ENCODE results near the gene BZW2.

The BZW2 gene

DNA sequence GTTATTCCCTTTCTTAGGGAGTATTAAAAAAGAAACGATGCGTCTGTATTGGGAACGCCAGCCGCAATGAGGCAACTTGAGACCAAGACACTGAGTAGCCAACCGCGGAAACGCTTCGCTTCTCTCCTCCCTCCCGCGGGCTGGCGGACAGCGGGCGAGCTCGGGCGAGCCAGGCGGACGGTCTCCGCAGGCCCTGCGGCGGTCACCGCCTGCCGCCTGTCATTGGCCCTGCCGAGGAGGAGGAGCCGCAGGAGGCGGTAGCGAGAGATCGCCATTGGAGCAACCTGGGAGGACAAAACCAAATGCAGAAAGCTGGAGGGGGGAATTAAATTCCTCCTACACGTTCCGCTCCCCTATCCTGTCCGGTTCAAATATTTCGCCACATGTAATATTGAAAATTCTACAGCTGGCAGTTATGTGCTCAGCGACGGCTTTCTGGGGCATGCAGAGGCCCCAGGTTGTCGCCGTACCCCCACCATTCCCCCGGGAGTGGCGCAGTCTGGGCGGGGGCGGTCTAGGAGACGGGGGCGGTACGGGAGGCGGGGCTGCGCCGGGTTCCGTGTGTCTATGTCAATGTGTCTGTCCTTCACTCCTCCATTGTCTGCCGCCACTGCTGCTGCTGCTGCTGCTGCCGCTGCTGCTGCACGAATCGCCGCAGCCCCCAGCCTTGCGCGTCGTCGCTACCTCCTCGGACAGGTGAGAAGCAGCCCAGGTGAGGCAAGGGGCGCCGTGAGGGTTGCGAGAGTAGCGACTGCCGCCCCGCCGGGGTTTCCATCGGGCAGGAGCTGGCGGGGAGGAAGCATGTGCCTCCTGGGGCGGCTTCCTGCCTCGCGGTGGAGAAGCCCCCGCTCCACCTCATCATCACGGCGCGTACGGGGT lies at the start of gene BZW2, which contains the start of gene ANKMY2:
BZW2 (plus strand) TSS at position 589 of the 879 bp plus-strand sequence. CDS start 19,263 bp downstream, outside the sequence.
ANKMY2 (minus strand) TSS at position 162 of the 879 bp plus-strand sequence. CDS start 181 bp downstream, outside the sequence.
- peak; percentile 94 for DNase-seq

DNA sequence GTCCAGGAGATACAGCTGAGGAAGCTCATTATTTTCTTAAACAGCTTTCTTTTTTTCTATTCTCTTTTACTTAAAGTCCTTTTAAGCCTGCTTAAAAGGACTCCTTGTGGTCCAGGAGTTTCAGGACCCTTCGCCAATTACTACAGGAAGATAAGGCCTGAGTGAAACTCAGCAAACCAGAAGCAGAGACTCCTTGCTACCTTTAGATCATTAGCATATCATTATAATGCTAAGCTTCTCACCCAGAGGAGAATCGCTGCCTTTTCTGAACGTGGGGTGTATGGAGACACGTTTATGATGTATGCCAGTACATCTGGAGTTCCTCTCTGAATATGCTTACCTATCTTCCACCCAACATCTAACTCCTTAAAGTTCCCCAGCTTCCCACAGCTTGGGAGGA lies 48.0 kb upstream of the BZW2 start:
- no peak for DNase-seq

- no peak for DNase-seq
Observed at GRCh38 chr7:16599860-16600259, 46.1 kb upstream of the BZW2 start.

- DNase-seq: no peak
Observed at GRCh38 chr7:16603633-16604032, 42.3 kb upstream of the BZW2 start.

GRCh38 chr7:16604054-16604453 lies 41.9 kb upstream of the BZW2 start:
- DNase-seq: peak; percentile 20

DNA sequence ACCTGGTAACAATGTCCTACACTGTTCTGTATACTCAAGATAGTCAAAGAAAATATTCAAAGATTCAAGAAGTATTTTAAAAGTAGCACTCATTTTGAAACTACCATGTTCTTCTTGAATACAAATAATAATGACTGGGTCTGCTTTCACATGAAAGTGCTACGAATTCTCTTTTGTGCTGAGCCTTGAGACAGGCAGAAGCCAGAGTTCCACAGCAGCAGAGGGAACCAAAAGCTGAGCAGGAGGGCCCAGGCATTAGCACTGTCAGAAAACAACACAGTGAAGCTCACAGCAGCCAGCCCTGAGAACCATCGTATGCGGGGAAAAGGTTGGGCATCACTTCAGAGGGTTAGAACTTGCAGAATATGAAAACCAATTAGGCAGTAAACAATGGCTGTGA lies 39.3 kb upstream of the BZW2 start:
- no peak for DNase-seq

DNA sequence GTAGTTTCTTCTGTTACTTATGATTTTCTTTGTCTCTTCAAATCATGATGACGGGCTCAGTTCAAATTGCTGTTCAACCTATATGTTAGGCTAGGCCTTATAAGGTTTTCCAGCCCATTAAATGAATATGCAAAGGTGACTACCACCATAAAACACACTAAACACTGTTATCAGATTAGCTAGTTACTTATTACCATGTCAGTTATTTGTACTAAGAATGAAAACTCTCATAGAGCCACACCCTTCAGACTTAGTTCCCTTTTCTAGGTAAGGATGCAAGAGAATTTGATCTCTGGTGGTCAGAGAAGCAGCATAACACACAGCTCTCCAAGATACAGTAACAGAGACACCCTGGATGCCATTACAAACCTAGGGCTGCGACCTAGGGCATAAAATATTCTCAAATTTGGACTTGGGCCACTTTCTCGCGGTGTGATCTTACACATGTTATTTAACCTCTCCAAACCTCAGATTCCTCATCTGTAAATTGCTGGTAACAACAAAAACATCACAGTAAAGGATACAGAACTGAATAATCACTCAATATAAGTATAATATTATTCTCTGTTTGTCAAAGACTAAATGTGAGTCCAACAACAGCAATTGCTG lies 36.0 kb upstream of the BZW2 start:
- no peak for DNase-seq

DNA sequence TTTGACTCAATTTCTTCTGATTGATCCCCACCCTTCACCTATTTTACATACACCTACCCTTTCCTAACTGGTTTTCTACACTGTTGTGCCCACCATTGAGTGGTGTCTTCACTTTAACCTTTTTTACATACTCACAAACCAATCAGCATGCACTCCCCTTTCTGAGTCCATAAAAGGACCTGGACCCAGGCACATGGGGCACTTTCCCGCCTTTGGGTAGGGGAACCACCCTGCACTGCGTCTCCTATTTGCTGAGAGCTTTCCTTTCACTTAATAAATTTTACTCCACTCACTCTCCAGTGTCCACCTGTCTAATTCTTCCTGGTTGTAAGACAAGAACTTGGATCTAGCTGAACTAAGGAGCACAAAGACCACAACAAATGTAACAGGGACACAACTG lies 34.3 kb upstream of the BZW2 start:
- no peak for DNase-seq

- DNase-seq: no peak
Observed at GRCh38 chr7:16615228-16615627, 30.8 kb upstream of the BZW2 start.

DNA sequence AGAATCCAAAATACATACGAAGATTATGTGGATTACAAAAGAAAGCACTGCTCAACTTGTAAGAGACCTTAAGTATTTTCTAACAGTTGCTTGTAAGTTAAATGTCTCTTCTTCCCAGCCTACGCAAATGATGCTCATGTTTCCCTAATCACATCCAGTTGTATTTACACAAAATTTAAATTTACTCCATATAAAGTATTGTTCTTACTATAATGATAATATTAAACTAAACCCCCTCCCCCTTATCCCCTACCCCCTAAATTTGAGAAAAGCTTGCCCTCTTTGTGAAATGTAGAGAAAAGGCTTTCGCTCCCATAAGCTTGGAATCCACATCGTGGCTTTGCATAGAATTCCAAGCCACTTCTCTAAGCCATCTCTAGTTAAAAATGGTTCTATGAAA lies 29.9 kb upstream of the BZW2 start:
- no peak for DNase-seq

- DNase-seq: no peak
Observed at GRCh38 chr7:16616542-16616941, 29.4 kb upstream of the BZW2 start.

- no peak for DNase-seq
Observed at GRCh38 chr7:16619979-16620408, 26.0 kb upstream of the BZW2 start.

DNA sequence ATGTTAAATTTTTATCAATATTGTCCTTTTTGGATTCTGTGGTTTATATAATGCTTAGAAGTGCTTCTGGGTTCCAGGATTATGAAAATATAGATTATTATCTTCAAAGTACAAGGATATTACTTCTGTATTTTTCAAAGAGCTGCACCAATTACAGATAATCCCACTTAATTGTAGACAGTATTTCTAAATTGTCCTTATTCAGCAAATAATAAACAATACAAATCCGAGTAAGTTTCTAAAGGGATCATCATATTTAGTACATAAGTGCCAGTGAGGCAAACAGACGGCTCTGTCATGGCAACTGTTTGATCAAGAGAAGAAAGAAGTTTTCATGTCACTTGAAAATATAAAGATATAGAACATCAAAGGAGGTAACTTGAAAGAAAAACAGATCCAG lies 19.6 kb upstream of the BZW2 start:
- no peak for DNase-seq

DNA sequence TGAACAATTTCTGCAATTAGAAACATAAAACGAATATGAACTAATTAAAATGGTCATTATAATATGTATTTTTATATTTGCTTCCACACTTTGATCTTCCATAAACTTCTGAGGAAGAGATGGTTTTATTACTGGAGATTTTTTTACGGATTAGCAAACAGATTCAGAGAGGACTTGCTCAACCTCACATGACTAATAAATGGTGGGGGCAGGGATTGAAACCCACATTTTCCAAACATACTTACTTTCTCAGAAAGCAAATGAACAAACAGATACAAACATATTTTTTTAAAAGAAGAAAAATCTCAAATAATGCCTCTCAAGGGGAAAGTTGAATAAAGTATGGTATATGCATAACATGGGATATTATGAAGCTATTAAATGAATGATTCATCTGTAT lies 18.7 kb upstream of the BZW2 start:
- DNase-seq: no peak

GRCh38 chr7:16630654-16631053 lies 15.3 kb upstream of the BZW2 start:
- no peak for DNase-seq

GRCh38 chr7:16634271-16634738 lies 11.7 kb upstream of the BZW2 start:
- peak; percentile 29 for DNase-seq

- DNase-seq: no peak
Observed at GRCh38 chr7:16636555-16637101, 9.4 kb upstream of the BZW2 start.

DNA sequence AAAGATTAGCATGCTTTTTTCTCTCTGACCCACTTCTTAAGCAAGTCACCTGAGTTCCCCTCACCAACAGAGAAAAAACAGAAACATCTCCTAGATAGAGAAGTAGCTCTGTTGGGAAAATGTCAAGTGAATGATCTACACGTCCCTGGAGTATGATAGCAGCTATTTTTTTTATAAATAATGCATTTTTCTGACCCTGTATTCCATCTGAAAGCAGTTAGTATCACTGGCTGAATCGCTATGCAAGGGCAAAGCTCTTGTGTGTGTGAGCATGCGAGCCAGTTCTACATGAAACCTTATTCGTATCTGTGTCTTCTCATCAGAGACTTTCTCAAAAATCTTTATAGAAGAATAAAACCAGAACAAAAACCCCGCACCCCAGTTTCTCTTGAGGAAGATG lies 8.6 kb upstream of the BZW2 start:
- DNase-seq: no peak

DNA sequence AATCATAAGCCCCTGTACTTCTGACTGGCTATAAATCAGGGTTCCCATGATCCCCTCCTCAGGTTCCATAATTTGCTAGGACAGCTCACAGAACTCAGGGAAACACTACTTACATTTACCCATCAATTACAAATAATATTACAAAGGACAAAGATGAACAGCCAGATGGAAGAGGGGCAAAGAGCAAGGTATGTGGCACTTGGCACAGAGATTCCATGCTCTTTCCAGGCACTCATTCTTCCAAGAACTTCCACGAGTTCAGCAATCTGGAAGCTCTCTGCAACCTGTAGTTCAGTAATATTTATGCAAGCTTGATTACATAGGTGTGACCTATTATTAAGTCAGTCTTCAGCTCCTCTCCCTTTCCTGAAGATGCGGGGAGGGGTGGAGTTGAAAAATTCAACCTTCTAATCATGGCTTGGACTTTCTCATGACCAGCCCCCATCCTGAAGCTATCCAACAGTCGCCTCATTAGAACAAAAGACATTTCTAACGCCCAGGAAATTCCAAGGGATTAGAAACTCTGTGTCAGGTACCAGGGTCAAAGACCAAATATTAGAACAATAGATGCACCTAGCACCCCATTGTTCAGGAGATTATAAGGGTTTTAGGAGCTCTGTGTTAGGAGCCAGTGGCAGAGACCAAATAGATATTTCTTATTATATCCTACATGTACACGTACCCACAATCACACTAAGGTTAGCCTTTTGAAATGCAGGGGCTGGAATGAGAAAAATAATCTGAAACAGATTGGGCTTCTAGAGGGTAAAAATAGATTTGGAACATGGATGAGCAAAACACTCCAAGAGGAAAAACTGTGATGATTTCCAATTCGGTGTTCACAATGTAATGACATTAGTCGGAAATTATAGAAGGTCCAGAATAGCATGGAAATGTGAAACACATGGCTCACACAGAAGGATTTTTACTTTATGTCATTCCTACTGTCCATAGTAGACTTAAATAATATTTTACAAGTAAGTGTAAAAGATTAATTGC lies 7.4 kb upstream of the BZW2 start:
- DNase-seq: no peak

DNA sequence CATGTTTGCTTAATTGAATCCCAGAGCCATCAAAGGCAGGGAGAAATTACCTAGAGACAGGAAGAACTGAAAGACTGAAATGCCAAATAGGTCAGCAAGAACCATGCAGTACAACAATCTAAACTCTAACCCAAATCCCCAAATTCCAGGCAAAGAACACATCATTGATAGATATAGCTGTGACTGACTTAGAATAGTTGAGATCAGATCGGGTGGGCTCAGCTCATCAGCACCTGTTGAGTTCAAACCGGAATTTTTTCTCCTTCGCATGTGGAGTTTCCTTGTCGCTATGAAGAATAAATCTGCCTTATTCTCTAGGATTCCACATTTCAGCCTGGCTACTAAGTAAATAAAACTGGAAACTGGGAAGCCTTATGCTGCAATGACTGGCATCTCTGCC lies 1.8 kb upstream of the BZW2 start:
- DNase-seq: no peak

DNA sequence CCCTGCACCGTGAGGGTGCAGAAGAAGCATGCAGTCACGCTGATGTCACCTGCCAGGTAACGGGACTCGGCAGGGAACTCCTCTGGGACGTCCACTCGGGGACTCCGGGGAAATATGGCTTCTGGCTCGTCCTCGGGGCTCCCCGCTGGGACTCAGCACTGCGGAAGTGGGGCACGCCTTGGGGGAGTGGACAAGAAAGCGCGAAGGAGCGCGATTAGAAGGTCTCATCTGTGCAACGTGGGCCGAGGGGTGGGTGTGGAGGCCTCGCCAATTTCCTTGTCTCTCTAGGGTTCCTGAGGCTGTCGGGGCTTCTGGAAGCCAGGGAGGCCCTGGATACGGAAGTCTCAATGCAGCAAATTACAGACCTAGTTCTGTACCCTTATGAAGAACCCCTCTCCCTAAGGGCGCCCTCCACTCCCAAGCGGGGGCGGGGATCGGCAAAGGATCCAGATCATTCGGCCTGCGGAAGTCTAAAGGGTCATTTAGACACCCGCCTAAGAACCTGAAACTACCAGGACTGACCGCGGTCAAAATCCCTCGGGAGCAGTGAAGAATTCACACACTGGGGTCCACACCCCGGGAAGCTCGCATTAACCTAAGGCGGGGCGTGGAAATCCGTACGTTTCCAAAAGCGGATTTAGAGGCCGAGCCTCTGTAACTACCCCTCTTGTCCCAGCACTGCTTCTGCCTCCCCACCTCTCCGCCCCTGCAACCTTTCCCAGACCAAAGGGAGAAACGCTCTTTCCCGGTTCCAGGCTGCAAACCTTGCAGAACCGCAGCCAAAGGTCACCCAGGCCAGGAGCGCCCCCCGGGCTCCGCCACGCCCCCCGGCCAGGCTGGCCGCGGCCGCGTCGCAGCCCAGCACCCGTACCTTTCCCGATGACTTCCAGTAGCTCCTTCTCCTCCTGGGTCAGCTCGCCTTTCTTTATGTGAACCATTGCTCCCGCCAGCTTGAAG lies 1.1 kb upstream of the BZW2 start:
- peak; percentile 26 for DNase-seq

All from midbrain (tissue), 1 donor.